ENCODE results near the gene TBCD.
"Not testable (repeated sequence)": the region's sequence is repeated elsewhere in the genome, so short reads cannot be mapped to it uniquely, and the experiment has no call there.

Gene TBCD

GRCh38 chr17:82960419-82961271 is 208.8 kb downstream of the TBCD start:
- DNase-seq: no peak

- no peak for DNase-seq
Observed at GRCh38 chr17:82961366-82962162, 209.7 kb downstream of the TBCD start.

- no peak for DNase-seq
Observed at GRCh38 chr17:82962163-82962720, 210.4 kb downstream of the TBCD start.

- no peak for DNase-seq
Observed at GRCh38 chr17:82963104-82963950, 211.5 kb downstream of the TBCD start.

- not testable (repeated sequence) for DNase-seq
Observed at GRCh38 chr17:82964451-82964850, 212.6 kb downstream of the TBCD start.

GRCh38 chr17:82964851-82965341 is 213.0 kb downstream of the TBCD start:
- DNase-seq: no peak

GRCh38 chr17:82965371-82965770 is 213.5 kb downstream of the TBCD start:
- DNase-seq: no peak

GRCh38 chr17:82966415-82966814 is 214.6 kb downstream of the TBCD start:
- DNase-seq: no peak

- DNase-seq: no peak
Observed at GRCh38 chr17:82967268-82968032, 215.6 kb downstream of the TBCD start.

- DNase-seq: not testable (repeated sequence)
Observed at GRCh38 chr17:82968033-82968841, 216.4 kb downstream of the TBCD start.

GRCh38 chr17:82970067-82970466 is 218.2 kb downstream of the TBCD start:
- DNase-seq: no peak

GRCh38 chr17:82970818-82971590 is 219.1 kb downstream of the TBCD start:
- DNase-seq: no peak

- no peak for DNase-seq
Observed at GRCh38 chr17:82972836-82973372, 221.0 kb downstream of the TBCD start.

GRCh38 chr17:82973456-82974135 is 221.7 kb downstream of the TBCD start:
- no peak for DNase-seq

GRCh38 chr17:82974136-82974952 is 222.5 kb downstream of the TBCD start:
- DNase-seq: no peak

- no peak for DNase-seq
Observed at GRCh38 chr17:82976982-82977488, 225.2 kb downstream of the TBCD start.

- no peak for DNase-seq
Observed at GRCh38 chr17:82977606-82978005, 225.7 kb downstream of the TBCD start.

GRCh38 chr17:82978765-82979349 is 227.0 kb downstream of the TBCD start:
- DNase-seq: no peak
